Esophagus (tissue), 2 donors: ENCODE results near the gene A1BG. TPM values are rescaled to one million over a fixed set of nuclear protein-coding genes. Genes with fewer than 3 reads are reported as not detected.

Experiments used
- H3K27ac ChIP-seq, 2 donors: one replicate each; pipeline ENCODE4 v1.5.1; 2013; ENCODE audit warnings: low read depth in 2 of 2, mild to moderate bottlenecking in 2 of 2, inconsistent platforms in 1 of 2, low read length in 1 of 2, moderate library complexity in 1 of 2
- H3K27me3 ChIP-seq, 2 donors: one replicate each; pipeline ENCODE4 v1.6.1; 2013; ENCODE audit warnings: low read length in 2 of 2, control low read depth in 1 of 2, mild to moderate bottlenecking in 1 of 2; ENCODE audit not compliant: insufficient read depth in 2 of 2, control insufficient read depth in 1 of 2
- H3K36me3 ChIP-seq, 2 donors: one replicate each; pipeline ENCODE4 v1.6.1; 2013; ENCODE audit warnings: low read length in 1 of 2; ENCODE audit not compliant: control insufficient read depth in 2 of 2, insufficient read depth in 2 of 2
- H3K4me1 ChIP-seq, 2 donors: one replicate each; pipeline ENCODE4 v1.6.1; 2013; ENCODE audit warnings: low read length in 1 of 2; ENCODE audit not compliant: control insufficient read depth in 2 of 2, insufficient read depth in 2 of 2
- H3K4me3 ChIP-seq, 2 donors: one replicate each; pipeline ENCODE4 v1.5.1; 2013; ENCODE audit warnings: low read length in 2 of 2, mild to moderate bottlenecking in 2 of 2, low read depth in 1 of 2, moderate library complexity in 1 of 2
- H3K9me3 ChIP-seq, 2 donors: one replicate each; pipeline ENCODE4 v1.6.1; 2013; ENCODE audit warnings: mild to moderate bottlenecking in 2 of 2, low read depth in 1 of 2, low read length in 1 of 2, moderate library complexity in 1 of 2; ENCODE audit not compliant: control insufficient read depth in 2 of 2, insufficient read depth in 1 of 2
- WGBS, 2 donors: extraction: QIAGEN DNeasy Blood & Tissue Kit; methylation state at CpG; one replicate each; pipeline ENCODE4 v1.1.7; 2013; 5-methylcytosine and 5-hydroxymethylcytosine counted together
- polyA plus RNA-seq, 2 donors: library from polyadenylated mRNA; stranded (reverse); fragments of 200-250 nt; gene quantifications; one replicate each; pipeline ENCODE4 v1.2.3, GENCODE V29; 2013
- donor health status: healthy with polysubstance abuse.
- donor health status: Bipolar disorder and iron deficiency.

A1BG gene
- polyA plus RNA-seq, 2 donors, result 5.4 to 10.6 TPM

GRCh38 chr19:58305932-58306323 is 47.4 kb downstream of the A1BG start:
- 45 to 61% methylated on average over 12 of the region's 12 CpGs for WGBS, 2 donors
- H3K27me3 ChIP-seq, result no peaks in the 10 kb centered on the region
- H3K4me1 ChIP-seq, result peaks cover 0 to 3% of the 10 kb centered on the region in 2 donors
- H3K36me3 ChIP-seq, result peaks cover 6 to 10% of the 10 kb centered on the region in 2 donors
- H3K27ac ChIP-seq, result peak overlapping the region; percentile 14 to 96
- H3K9me3 ChIP-seq, result peaks cover 0 to 2% of the 10 kb centered on the region in 2 donors
- H3K4me3 ChIP-seq, result peak overlapping the region; percentile 84 to 99

- Histone ChIP-seq H3K9me3 (peaks cover 0 to 2% of the 10 kb centered on the region in 2 donors), H3K36me3 (peaks cover 6 to 15% of the 10 kb centered on the region in 2 donors), H3K4me1 (peaks cover 0 to 3% of the 10 kb centered on the region in 2 donors), H3K27ac (peak within 1 kb of the TSS; percentile 67 to 96), H3K27me3 (no peaks in the 10 kb centered on the region), H3K4me3 (peak within 1 kb of the TSS; percentile 84 to 99)
- 1% methylated on average over 55 of the region's 55 CpGs for WGBS, 2 donors
Observed at GRCh38 chr19:58305065-58305931, 48.0 kb downstream of the A1BG start, which contains the start of gene ERVK3-1. ERVK3-1 (plus strand) TSS chr19:58305377; CDS start chr19:58312169, 6,792 bp downstream.

- Histone ChIP-seq H3K4me1 (peaks cover 0 to 3% of the 10 kb centered on the region in 2 donors), H3K36me3 (peaks cover 6 to 17% of the 10 kb centered on the region in 2 donors), H3K27me3 (no peaks in the 10 kb centered on the region), H3K27ac (peak overlapping the region; percentile 51 to 67), H3K9me3 (peaks cover 0 to 2% of the 10 kb centered on the region in 2 donors), H3K4me3 (peak overlapping the region; percentile 84 to 99)
- WGBS, 2 donors, result 21 to 26% methylated on average over 7 of the region's 7 CpGs
Observed at GRCh38 chr19:58304748-58305064, 48.6 kb downstream of the A1BG start.

GRCh38 chr19:58304255-58304654 is 49.0 kb downstream of the A1BG start:
- peaks cover 0 to 3% of the 10 kb centered on the region in 2 donors for H3K4me1 ChIP-seq
- WGBS, 2 donors, result 89 to 90% methylated on average over 7 of the region's 7 CpGs
- no peak overlapping the region for H3K27ac ChIP-seq
- peaks cover 0 to 2% of the 10 kb centered on the region in 2 donors for H3K9me3 ChIP-seq
- H3K36me3 ChIP-seq, result peaks cover 6 to 17% of the 10 kb centered on the region in 2 donors
- H3K4me3 ChIP-seq, result peak overlapping the region in 1 of 2 donors; percentile 99
- H3K27me3 ChIP-seq, result no peaks in the 10 kb centered on the region

GRCh38 chr19:58300620-58301019 is 52.7 kb downstream of the A1BG start:
- 93 to 97% methylated on average over 7 of the region's 7 CpGs for WGBS, 2 donors
- Histone ChIP-seq H3K4me3 (no peak overlapping the region), H3K27ac (no peak overlapping the region), H3K36me3 (peaks cover 0 to 18% of the 10 kb centered on the region in 2 donors), H3K9me3 (peaks cover 0 to 11% of the 10 kb centered on the region in 2 donors), H3K27me3 (no peaks in the 10 kb centered on the region), H3K4me1 (no peaks in the 10 kb centered on the region)

GRCh38 chr19:58296104-58296503 is 57.2 kb downstream of the A1BG start:
- H3K9me3 ChIP-seq, result peaks cover 10 to 40% of the 10 kb centered on the region in 2 donors
- H3K27ac ChIP-seq, result no peak overlapping the region
- H3K4me1 ChIP-seq, result no peaks in the 10 kb centered on the region
- H3K27me3 ChIP-seq, result no peaks in the 10 kb centered on the region
- no peak overlapping the region for H3K4me3 ChIP-seq
- WGBS, 2 donors, result 89 to 96% methylated on average over 7 of the region's 7 CpGs
- H3K36me3 ChIP-seq, result peaks cover 3 to 40% of the 10 kb centered on the region in 2 donors

Other genes starting within 250 kb of the A1BG start
- 1 to 10 TPM; 2.0 to 2.3 TPM for gene ZNF329, start 202.7 kb downstream of the A1BG start, polyA plus RNA-seq
- gene ZNF274, start 170.4 kb downstream of the A1BG start, polyA plus RNA-seq, result 10 to 100 TPM; 15.4 to 16.7 TPM
- gene ZNF544, start 124.6 kb downstream of the A1BG start, polyA plus RNA-seq, result 10 to 100 TPM; 14.7 to 17.9 TPM
- 1 to 10 TPM in 1 of 2 donors, under 1 TPM in 1; 0.91 to 1.6 TPM for gene ZNF8, start 74.5 kb downstream of the A1BG start, polyA plus RNA-seq
- 10 to 100 TPM; 15.2 to 23.1 TPM for gene ERVK3-1, start 48.1 kb downstream of the A1BG start, polyA plus RNA-seq
- gene ZSCAN22, start 26.5 kb downstream of the A1BG start, polyA plus RNA-seq, result 1 to 10 TPM in 1 of 2 donors, under 1 TPM in 1; 0.87 to 1.0 TPM
- gene ZNF497, start 9.3 kb upstream of the A1BG start, polyA plus RNA-seq, result 1 to 10 TPM in 1 of 2 donors, under 1 TPM in 1; 0.96 to 2.2 TPM
- gene ZNF837, start 27.5 kb upstream of the A1BG start, polyA plus RNA-seq, result 1 to 10 TPM; 2.5 to 2.8 TPM
- 1,000 to 10,000 TPM in 1 of 2 donors, 100 to 1,000 TPM in 1; 725 to 1,912 TPM for gene RPS5, start 33.8 kb upstream of the A1BG start, polyA plus RNA-seq
- 1 to 10 TPM; 1.6 to 4.6 TPM for gene RNF225, start 42.2 kb upstream of the A1BG start, polyA plus RNA-seq
- gene ZNF584, start 55.2 kb upstream of the A1BG start, polyA plus RNA-seq, result 1 to 10 TPM; 3.9 to 8.9 TPM
- gene ZNF132, start 86.7 kb upstream of the A1BG start, polyA plus RNA-seq, result under 1 TPM; 0.83 to 0.89 TPM
- 1 to 10 TPM; 2.4 to 2.8 TPM for gene ZNF324B, start 98.1 kb upstream of the A1BG start, polyA plus RNA-seq
- gene ZNF324, start 113.6 kb upstream of the A1BG start, polyA plus RNA-seq, result 1 to 10 TPM; 5.1 to 5.6 TPM
- gene ZNF446, start 122.9 kb upstream of the A1BG start, polyA plus RNA-seq, result 1 to 10 TPM; 6.9 to 9.9 TPM
- 1 to 10 TPM; 7.0 to 7.2 TPM for gene SLC27A5, start 158.5 kb upstream of the A1BG start, polyA plus RNA-seq
- gene ZBTB45, start 166.3 kb upstream of the A1BG start, polyA plus RNA-seq, result 1 to 10 TPM; 6.4 to 7.4 TPM
- gene TRIM28, start 190.6 kb upstream of the A1BG start, polyA plus RNA-seq, result 100 to 1,000 TPM; 159 to 175 TPM
- gene CHMP2A, start 201.6 kb upstream of the A1BG start, polyA plus RNA-seq, result 100 to 1,000 TPM; 174 to 262 TPM
- gene UBE2M, start 205.1 kb upstream of the A1BG start, polyA plus RNA-seq, result 10 to 100 TPM; 22.7 to 41.4 TPM
- gene MZF1, start 219.8 kb upstream of the A1BG start, polyA plus RNA-seq, result 10 to 100 TPM; 15.3 to 35.9 TPM